ENCODE measurements around the gene P2RX3.

The P2RX3 gene

GRCh38 chr11:57376095-57377090 lies 38.2 kb downstream of the P2RX3 start:
- no peak for DNase-seq

DNA sequence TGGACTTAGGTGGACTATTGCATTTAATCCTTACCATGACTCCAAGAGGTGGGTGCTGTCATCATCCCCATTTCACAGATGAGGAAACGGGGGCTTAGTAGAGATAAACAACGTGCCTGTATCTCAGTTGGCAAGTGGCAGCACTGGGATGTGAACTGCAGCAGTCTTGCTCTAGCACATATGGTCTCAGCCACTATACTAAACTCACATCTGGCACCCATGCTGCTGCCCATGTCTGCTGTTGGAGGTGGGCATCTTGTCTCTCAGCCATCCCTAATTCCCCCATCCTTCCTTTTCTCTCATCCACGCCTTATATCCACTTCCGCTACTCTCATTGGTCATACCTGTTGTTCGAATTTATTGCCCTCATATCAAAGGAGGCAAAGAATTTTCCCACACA lies 39.0 kb downstream of the P2RX3 start:
- no peak for DNase-seq

DNA sequence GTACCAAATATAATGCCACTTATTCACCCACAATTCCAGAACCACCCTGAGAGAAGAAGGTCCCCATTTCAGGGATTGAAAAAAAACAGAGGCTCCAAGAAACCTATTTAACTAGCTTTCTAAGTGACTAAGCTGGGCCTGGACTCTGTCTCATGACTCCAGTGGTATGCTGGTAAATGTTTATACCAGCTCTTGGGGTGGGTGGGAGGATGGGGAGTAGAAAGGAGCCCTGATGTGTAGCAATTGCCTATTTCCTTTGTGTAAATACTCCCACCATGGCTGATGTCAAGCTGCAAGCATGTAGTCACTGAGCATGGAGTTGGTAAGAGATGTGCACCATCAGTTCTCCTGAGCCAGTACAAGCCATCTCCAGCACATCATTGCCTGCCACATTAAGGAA lies 40.0 kb downstream of the P2RX3 start:
- DNase-seq = no peak

GRCh38 chr11:57379732-57380131 lies 41.6 kb downstream of the P2RX3 start:
- no peak for DNase-seq

DNA sequence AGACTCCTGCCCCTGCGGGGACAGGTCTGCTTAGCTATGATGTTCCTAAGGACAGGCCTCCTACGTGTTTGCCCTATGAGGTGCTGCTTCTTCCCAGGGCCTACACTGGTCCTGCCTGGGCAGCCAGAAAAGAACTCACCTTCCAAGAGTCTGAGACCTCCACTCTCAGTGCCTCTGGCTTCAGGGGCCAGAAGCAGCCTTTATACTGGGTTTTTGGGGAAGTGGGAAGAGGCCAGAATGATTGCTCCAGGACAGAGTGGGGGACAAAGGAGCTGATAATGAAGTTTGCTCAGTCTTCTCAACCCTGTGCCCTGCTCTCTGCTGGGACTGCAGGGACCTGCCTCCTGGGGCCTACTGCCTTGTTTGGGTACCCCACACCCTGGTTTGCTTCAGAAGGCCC lies 42.8 kb downstream of the P2RX3 start, which contains the start of gene PRG3:
Gene PRG3 (minus strand): TSS at position 176 of the 400 bp plus-strand sequence. CDS start 442 bp downstream, outside the sequence.
- no peak for DNase-seq

DNA sequence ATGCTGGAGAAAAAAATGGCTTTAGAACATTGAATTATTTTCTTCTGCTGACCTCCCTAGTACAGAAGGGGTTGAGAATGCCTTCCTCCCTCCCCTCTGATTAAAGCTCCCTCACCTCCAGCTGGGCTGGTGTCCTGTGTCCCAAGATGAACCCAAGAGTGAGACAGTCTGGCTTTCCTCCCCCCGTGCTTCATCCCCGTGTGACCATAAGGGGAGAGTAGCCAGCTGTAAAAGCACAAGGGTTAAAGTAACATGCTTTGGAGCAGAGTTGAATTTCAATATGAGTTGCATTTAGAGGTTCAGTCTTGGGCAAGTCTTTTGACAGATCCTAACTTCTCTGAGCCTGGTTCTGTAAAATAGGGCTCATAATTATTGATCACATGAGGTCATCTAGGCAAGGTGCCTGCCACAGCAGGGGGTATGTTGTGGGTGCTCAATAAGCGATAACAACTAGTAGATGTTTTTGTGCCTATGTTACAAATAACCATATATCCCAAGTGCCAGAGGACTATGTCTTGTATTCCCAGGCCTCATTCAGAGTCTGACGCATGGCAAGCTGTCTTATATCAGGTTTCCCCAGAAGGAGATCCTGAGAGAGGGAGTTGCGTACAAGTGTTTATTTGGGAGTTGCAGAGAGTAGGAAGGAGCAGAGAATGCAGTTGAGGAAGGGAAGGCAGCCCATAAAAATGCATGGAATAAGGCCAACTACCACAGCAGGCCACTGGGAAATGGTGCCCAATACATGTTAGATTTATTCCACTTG lies 48.2 kb downstream of the P2RX3 start:
- no peak for DNase-seq

GRCh38 chr11:57387289-57388030 lies 49.3 kb downstream of the P2RX3 start:
- no peak for DNase-seq

- DNase-seq = no peak
Observed at GRCh38 chr11:57390535-57390934, 52.4 kb downstream of the P2RX3 start, which contains the start of gene PRG2. Gene PRG2 (minus strand): TSS chr11:57390650. CDS start chr11:57389944, 706 bp downstream.

DNA sequence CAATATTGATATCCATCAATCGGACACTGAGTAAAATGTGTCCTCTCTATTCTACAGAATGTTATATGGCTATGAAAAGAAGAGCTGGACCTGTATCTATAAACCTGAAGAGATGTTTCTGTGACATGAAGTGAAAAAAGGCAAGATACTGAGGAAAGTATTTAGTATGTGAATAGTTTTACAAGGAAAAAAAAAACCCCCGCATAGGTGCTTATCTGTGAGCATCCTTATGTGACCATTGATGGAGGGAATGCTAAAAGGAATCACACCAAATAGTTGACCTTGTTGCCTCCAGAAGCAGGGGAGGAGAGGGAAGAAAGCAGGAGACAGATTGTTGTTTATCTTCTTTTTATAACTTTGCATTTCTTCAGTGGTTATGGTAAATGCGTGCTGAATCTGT lies 53.0 kb downstream of the P2RX3 start:
- DNase-seq = no peak

GRCh38 chr11:57391539-57391938 lies 53.4 kb downstream of the P2RX3 start:
- no peak for DNase-seq

- no peak for DNase-seq
Observed at GRCh38 chr11:57392066-57392762, 54.1 kb downstream of the P2RX3 start.

DNA sequence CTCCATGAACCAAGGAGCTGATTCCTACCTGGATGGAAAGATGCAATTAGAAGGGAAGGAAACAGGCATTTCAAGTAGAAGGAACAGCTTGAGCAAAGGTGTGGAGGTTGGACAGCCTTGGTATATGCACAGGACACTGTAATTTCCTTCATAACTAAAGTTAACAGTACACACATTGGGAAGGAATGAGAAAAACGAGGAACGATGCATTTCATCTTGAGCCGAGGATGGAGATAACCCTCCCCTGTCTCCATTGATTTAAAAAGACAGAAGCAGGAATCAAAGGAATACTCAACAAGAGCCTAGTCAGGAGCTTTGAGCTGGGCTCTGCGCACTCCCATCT lies 54.6 kb downstream of the P2RX3 start:
- DNase-seq = no peak

DNA sequence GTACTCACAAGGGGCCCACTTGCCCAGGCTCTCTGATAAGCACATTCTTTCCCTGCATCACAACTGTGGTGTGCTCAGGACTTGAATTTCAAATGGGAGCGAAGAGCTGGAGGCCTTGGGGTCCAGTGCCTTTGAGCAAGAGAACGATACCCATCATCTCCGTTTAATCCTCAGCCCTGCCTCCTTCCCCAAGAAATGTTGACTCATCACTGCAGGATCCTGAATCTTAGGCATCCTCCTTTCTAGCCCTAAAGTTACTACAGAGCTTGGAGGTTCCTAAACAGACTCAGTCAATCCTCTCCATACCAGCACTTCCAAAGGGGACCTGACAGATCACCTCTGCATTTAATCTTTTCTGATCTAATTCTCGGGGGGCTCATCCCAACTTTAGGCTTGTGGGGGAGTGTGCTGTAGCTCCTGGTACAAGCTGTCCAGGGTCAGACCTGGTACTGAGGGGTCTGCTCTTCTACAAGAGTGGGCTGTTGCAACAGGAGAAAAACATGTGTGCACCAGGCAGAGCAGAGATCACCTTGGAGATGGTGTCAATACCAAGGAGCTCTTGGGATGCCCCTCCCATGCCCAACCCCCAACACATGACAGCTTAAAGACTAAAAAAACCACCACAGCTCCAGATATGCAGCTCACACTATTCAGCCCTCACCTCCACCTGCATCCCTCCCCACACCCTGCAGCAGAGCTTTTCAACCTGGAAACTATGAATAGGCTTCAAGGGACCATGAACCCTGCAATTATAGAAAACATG lies 56.2 kb downstream of the P2RX3 start:
- DNase-seq = no peak

- no peak for DNase-seq
Observed at GRCh38 chr11:57395905-57396623, 57.9 kb downstream of the P2RX3 start.

- DNase-seq = no peak
Observed at GRCh38 chr11:57396744-57397143, 58.6 kb downstream of the P2RX3 start.

DNA sequence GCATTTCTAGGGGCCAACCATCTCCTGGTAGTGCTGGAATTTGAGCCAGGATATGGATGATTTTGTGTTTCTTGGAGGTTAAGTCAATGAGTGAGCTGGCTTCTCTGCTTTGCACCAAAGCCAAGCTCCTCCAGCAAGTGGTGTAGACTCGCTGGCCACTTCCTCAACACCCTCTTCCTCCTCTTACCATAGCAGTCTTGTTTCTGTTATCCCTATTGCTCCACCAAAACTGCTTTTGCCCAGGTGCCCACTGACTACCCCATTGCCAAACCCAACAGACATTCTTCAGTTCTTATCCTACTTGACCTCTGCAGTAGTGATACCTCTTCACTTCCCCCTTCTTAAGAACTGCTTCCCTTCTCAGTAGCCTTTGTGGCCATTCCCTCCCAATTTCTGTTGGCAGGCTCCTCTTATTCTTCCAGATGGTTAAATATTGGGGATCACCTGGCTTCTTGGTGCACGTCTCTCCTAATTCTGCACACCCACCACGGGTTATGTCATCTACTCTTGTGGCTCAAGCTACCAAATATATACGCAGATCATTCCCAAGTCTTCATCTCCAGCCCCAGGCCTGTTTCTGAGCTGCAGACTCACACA lies 59.3 kb downstream of the P2RX3 start:
- DNase-seq = no peak

- DNase-seq = no peak
Observed at GRCh38 chr11:57399221-57399620, 61.1 kb downstream of the P2RX3 start.

DNA sequence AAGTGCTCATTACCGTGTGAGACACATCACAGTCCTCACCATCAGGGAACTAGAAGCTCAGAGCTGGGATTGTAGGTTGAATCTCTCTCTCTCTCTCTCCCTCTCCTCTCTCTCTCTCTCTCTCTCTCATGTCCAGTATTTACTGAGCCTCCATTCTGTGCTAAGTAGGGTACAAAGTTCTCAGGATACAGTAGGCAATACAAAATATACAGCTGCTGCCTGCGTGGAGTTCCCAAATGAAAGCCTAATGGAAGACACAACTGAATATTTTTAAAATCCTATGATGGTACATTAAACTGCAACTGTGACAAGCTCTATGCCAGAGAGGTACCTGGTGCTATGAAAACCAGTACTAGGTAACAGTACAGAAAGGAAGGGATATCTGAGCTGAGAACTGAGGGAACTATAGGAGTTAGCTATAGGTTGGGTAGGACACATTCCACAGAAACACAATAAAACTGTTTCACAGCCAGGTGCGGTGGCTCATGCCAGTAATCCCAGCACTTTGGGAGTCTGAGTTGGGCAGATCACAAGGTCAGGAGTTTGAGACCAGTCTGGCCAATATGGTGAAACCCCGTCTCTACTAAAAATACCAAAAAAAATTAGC lies 61.9 kb downstream of the P2RX3 start:
- DNase-seq = no peak

DNA sequence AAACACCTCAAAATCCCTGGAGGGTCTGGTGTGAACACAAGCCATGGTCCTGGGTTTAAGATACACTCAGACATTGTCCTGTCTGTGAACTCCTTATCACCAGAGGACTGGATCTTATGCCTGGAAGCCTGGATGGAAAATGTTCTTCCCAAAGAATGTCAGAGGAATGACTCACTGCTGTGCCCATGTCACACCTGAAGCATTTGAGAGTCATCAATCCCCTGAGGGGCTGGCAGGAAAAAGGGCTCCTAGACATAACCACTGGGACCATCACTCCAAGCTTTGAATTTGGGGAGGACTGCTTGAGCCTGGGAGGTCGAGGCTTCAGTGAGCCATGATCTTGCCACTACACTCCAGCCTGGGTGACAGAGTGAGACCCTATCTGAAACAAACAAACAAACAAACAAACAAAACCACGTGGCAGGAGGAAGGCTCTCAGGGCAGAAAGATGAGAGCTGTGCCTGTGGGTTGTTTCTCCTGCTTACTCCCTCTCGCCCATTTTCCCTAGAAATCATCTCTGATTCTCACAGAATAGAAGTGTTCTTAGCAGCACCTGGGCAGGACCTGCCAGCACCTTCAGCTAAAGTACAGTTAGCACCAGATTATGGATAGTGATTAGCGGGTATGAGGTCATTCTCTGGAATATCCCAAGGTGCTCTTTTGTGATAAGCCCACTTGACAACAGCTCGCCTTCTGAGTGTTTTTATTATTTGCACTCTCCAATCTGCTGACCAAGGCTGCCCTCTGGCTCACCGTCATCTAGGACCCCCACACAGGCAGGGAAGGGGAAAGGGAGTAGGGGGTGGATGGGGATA lies 64.2 kb downstream of the P2RX3 start:
- DNase-seq = no peak
